Epithelial cell of esophagus (primary cell): ENCODE measurements around the gene ZSCAN9.

Experiments used
- DNase-seq: peaks from one replicate; pipeline ENCODE4 v3.0.0; 2010; ENCODE audit warnings: low read depth
- H3K4me3 ChIP-seq: 2 replicates; pipeline ENCODE4 v1.5.1; 2011; ENCODE audit warnings: mild to moderate bottlenecking, low read length, control low read depth
- TF ChIP-seq, protein P1 (sequence below): IDR thresholded peaks from 2 replicates; pipeline ENCODE4 v1.5.1; 2011; ENCODE audit warnings: low read depth, mild to moderate bottlenecking, low read length, control low read depth, inconsistent platforms; ENCODE audit not compliant: insufficient read depth; ENCODE audit errors: missing control alignments

The ZSCAN9 gene

GRCh38 chr6:28205879-28206278 is 19.2 kb upstream of the ZSCAN9 start:
- TF ChIP-seq, protein P1, sequence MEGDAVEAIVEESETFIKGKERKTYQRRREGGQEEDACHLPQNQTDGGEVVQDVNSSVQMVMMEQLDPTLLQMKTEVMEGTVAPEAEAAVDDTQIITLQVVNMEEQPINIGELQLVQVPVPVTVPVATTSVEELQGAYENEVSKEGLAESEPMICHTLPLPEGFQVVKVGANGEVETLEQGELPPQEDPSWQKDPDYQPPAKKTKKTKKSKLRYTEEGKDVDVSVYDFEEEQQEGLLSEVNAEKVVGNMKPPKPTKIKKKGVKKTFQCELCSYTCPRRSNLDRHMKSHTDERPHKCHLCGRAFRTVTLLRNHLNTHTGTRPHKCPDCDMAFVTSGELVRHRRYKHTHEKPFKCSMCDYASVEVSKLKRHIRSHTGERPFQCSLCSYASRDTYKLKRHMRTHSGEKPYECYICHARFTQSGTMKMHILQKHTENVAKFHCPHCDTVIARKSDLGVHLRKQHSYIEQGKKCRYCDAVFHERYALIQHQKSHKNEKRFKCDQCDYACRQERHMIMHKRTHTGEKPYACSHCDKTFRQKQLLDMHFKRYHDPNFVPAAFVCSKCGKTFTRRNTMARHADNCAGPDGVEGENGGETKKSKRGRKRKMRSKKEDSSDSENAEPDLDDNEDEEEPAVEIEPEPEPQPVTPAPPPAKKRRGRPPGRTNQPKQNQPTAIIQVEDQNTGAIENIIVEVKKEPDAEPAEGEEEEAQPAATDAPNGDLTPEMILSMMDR = no peak
- DNase-seq = no peak
- H3K4me3 ChIP-seq = no peak overlapping the region

GRCh38 chr6:28206527-28206926 is 18.5 kb upstream of the ZSCAN9 start:
- no peak for DNase-seq
- TF ChIP-seq, protein P1 = no peak
- H3K4me3 ChIP-seq = no peak overlapping the region

DNA sequence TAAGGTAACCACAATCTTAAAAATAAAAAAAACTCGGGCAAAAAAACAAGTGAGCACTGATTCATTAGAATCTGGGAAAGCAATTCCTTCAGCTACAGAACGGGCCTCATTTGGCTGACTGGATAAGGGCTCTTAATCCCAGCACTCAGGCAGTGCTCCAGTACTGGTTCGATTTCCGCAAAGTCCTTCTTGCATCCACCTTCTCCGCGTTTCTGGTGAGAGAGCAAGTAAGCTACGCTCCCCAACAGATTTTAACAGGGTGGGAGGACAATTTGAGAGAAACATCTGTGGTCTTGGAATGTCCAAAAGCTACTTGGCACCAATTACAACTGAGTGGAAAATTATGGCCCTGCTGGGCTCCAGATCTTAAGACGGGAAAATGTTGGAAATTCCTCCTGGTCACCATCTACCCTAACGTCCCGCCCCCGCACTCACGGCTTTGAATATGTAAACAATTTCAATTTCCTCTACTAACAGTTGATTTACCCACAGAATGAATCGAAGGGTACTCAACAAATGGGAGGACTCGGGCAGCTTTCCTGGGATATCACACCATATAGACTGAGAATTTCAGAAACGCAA is 18.1 kb upstream of the ZSCAN9 start:
- TF ChIP-seq, protein P1 = no peak
- peak overlapping the region; percentile 64 for H3K4me3 ChIP-seq
- peak; percentile 7 for DNase-seq

DNA sequence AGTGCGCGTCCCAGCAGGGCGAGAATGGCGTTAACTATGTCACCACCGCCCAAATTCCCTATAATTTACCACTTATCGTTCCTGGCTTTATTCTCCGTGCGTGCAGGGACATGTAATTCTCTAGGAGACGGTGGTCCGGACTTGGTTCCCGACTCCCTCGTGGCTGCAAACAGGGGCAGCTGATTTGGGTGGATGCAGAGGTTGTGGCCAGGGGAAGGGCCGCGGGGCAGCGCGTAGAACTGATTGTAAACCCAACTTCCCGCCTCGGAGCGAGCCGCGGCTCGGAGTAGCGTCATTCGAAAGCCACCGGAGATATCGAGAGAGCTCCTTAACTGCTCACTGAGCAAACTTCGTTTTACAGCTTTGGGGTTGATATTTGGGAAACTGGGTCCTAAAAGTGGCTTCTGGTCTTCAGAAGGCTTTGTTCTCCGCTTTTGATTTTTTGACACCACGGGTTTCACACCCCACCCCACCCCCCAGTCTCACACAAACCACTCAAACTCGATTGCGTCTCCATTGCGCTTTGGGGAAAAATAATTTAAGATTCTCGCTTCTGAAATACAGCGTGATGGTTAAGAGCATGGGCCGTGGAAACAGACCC is 17.5 kb upstream of the ZSCAN9 start:
- TF ChIP-seq, protein P1 = no peak
- DNase-seq = peak; percentile 54
- H3K4me3 ChIP-seq = peak overlapping the region; percentile 64

- DNase-seq = peak; percentile 11
- peak overlapping the region; percentile 64 for H3K4me3 ChIP-seq
- TF ChIP-seq, protein P1 = no peak
Observed at GRCh38 chr6:28208111-28208659, 16.9 kb upstream of the ZSCAN9 start.

DNA sequence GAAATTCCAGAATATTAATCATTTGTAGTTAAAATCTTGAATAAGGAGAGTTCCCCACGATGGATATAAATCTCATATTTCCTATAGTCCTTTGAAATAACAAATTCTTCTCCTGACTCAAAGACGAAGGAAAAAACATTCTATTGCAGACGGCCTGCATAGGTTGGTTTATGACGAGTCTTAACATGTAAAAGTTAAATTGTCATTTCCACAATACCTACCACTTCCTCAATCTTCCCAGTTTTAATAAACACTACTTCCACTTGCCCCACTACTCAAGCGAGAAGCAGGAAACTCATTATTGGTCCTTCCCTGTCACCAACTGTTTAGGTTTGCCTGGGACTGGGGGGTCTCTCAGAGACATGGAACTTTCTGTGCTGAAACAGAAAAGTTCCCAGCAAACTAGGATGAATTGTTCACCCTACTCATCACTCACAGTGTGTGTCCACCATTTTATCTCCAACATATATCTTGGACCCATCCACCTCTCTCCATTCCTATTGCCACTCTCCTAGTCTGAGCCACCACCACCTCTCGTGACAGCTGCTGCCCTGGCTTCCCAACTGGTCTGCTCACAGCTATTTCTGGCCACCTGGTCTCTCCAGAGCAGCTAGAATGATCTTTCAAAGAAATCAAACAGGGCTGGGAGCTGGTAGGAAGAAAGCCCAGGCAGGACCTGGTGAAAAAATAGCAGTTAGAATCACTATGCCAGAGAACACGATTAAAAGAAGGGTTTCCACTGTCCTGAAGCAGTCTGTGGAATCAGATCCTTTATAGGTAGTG is 15.1 kb upstream of the ZSCAN9 start:
- peak; percentile 61 for DNase-seq
- TF ChIP-seq, protein P1 = no peak
- H3K4me3 ChIP-seq = no peak overlapping the region
